Karpas-422 (cell line): Measurements from ENCODE around the gene INKA2. TPM values are rescaled to one million over a fixed set of nuclear protein-coding genes. Genes with fewer than 3 reads are reported as not detected.

Experiments
- DNase-seq: peaks from one replicate; pipeline ENCODE4 v3.0.0-alpha.2; 2015
- H2AFZ ChIP-seq: fragments of 200-600 bp; sonication (generic); 2 replicates; pipeline ENCODE4 v1.6.1; 2014; ENCODE audit warnings: antibody characterized with exemption, low read length, mixed read lengths
- H3K27ac ChIP-seq: fragments of 200-600 bp; sonication (generic); 2 replicates; pipeline ENCODE4 v1.5.1; 2014; ENCODE audit warnings: mild to moderate bottlenecking, low read length, moderate library complexity
- H3K27me3 ChIP-seq: fragments of 200-600 bp; sonication (generic); 2 replicates; pipeline ENCODE4 v1.6.1; 2014; ENCODE audit warnings: low read length, mixed read lengths
- H3K36me3 ChIP-seq: fragments of 200-600 bp; sonication (generic); 2 replicates; pipeline ENCODE4 v1.6.1; 2014; ENCODE audit warnings: low read length, mixed read lengths; ENCODE audit not compliant: insufficient read depth
- H3K4me1 ChIP-seq: fragments of 200-600 bp; sonication (generic); 2 replicates; pipeline ENCODE4 v1.6.1; 2014; ENCODE audit warnings: mild to moderate bottlenecking, low read length, mixed read lengths
- H3K4me2 ChIP-seq: fragments of 200-600 bp; sonication (generic); 2 replicates; pipeline ENCODE4 v1.6.1; 2014; ENCODE audit warnings: low read length, low read depth, mild to moderate bottlenecking; ENCODE audit not compliant: poor library complexity, severe bottlenecking
- H3K4me3 ChIP-seq: fragments of 200-600 bp; sonication (generic); 2 replicates; pipeline ENCODE4 v1.5.1; 2014; ENCODE audit warnings: mild to moderate bottlenecking, antibody characterized with exemption, low read length, mixed read lengths
- H3K79me2 ChIP-seq: fragments of 200-600 bp; sonication (generic); 2 replicates; pipeline ENCODE4 v1.6.1; 2014; ENCODE audit warnings: mild to moderate bottlenecking, low read length, mixed read lengths
- H3K9ac ChIP-seq: fragments of 200-600 bp; sonication (generic); 2 replicates; pipeline ENCODE4 v1.6.0; 2014; ENCODE audit warnings: low read length
- H3K9me2 ChIP-seq: fragments of 200-600 bp; sonication (generic), shearing (Covaris generic); replicated peaks from 2 replicates; pipeline ENCODE4 v1.6.0; 2014; ENCODE audit warnings: mild to moderate bottlenecking, low read length, moderate library complexity; ENCODE audit not compliant: insufficient read depth
- H3K9me3 ChIP-seq: fragments of 300-700, 200-600 bp; sonication (generic); 2 replicates; pipeline ENCODE4 v1.6.1; 2014; ENCODE audit warnings: low read length, mixed read lengths
- H4K20me1 ChIP-seq: fragments of 200-600 bp; sonication (generic); 2 replicates; pipeline ENCODE4 v1.6.1; 2014; ENCODE audit warnings: mild to moderate bottlenecking, antibody characterized with exemption, low read length, low read depth; ENCODE audit not compliant: insufficient read depth
- small RNA-seq: library from RNA; depleted of rRNA; stranded (forward); fragments of <200 nt; gene quantifications from one replicate; pipeline ENCODE3, GENCODE V24; 2014
- total RNA-seq: library from RNA; depleted of rRNA; stranded (reverse); fragments of >200 nt; shearing (Covaris generic); gene quantifications from 2 replicates; pipeline ENCODE4 v1.2.3, GENCODE V29; 2014; ENCODE audit warnings: low replicate concordance; rRNA removed

INKA2 gene
- total RNA-seq, 1 experiment from 2014 or later = 1.1 TPM

DNA sequence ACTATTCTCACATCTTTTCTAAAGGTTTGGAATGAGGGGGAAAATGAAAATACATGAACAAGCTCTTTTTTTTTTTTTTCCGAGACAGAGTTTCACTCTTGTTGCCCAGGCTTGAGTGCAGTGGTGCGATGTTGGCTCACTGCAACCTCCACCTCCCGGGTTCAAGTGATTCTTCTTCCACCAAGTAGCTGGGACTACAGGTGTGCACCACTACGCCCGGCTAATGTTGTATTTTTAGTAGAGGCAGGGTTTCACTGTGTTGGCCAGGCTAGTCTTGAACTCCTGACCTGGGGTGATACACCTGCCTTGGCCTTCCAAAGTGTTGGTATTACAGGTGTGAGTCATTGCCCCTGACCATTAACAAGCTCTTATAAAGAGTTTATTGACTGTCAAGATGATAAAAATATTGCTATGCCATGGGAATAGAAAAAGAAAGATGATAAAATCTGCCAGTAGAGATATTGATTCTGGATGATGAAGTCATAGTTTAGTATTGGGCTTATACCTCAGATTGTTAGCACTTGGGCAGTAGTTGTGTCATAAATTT lies 36.6 kb downstream of the INKA2 start:
- peaks cover 18% of the 10 kb centered on the region; the same call in 1 of the 2 replicates for H3K36me3 ChIP-seq
- H3K4me3 ChIP-seq = no peak overlapping the region
- peaks cover 29% of the 10 kb centered on the region for H3K4me1 ChIP-seq
- H3K27ac ChIP-seq = no peak overlapping the region
- H2AFZ ChIP-seq = no peak overlapping the region
- no peaks in the 10 kb centered on the region for H3K9me2 ChIP-seq
- H3K9me3 ChIP-seq = no peaks in the 10 kb centered on the region
- no peak overlapping the region for H3K9ac ChIP-seq
- no peaks in the 10 kb centered on the region for H4K20me1 ChIP-seq
- H3K4me2 ChIP-seq = no peak overlapping the region
- H3K27me3 ChIP-seq = no peaks in the 10 kb centered on the region
- no peaks in the 10 kb centered on the region for H3K79me2 ChIP-seq
- no peak for DNase-seq

DNA sequence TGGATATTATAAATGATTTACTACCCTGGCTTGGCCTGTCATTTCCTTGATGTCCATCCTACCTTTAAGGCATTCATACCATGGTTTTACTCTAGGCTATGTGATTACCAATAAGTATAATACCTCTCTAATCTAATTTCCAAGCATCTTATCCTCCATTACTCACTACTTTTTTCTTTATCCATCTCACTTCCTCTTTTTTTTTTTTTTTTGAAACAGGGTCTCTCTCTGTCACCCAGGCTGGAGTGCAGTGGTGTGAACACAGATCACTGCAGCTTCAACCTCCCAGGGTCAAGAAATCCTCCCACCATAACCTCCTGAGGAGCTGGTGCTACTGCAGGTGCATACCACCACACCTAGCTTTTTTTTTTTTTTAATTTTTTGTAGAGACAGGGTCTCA lies 39.9 kb downstream of the INKA2 start:
- Histone ChIP-seq H3K27ac (no peak overlapping the region), H3K27me3 (no peaks in the 10 kb centered on the region), H3K4me3 (no peak overlapping the region), H3K9me3 (no peaks in the 10 kb centered on the region), H3K4me1 (peaks cover 37% of the 10 kb centered on the region), H3K9me2 (no peaks in the 10 kb centered on the region), H3K79me2 (peaks cover 4% of the 10 kb centered on the region; the same call in 1 of the 2 replicates), H3K9ac (no peak overlapping the region), H2AFZ (no peak overlapping the region), H3K4me2 (no peak overlapping the region), H4K20me1 (no peaks in the 10 kb centered on the region), H3K36me3 (peaks cover 19% of the 10 kb centered on the region; the same call in 1 of the 2 replicates)
- no peak for DNase-seq

DNA sequence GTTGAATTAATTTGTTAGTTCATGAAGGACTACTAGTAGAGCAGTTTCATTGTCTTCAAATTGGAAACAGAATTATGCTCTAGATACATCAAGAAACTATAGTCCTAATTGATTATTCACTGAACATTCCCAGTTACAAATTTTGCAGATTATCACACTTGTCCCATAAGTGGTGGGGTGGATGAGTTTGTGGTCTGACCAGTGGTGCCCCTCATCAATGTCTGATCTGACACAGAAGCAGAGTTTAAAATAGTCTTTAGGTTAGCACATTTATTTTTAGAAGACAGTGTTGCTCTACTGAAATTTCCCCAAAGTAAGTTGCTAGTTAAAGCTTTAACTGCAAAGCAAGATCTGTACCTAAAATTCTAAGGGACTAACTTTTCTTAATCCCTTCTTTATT lies 42.9 kb downstream of the INKA2 start:
- Histone ChIP-seq H3K4me1 (peaks cover 55% of the 10 kb centered on the region), H3K27ac (peak overlapping the region; percentile 65), H2AFZ (no peak overlapping the region), H4K20me1 (no peaks in the 10 kb centered on the region), H3K36me3 (peaks cover 23% of the 10 kb centered on the region; the same call in 1 of the 2 replicates), H3K9me2 (no peaks in the 10 kb centered on the region), H3K9me3 (no peaks in the 10 kb centered on the region), H3K4me3 (no peak overlapping the region), H3K27me3 (no peaks in the 10 kb centered on the region), H3K4me2 (peak overlapping the region; percentile 44), H3K9ac (peak overlapping the region; percentile 18; the same call in 1 of the 2 replicates), H3K79me2 (peaks cover 9% of the 10 kb centered on the region; the same call in 1 of the 2 replicates)
- DNase-seq = no peak

DNA sequence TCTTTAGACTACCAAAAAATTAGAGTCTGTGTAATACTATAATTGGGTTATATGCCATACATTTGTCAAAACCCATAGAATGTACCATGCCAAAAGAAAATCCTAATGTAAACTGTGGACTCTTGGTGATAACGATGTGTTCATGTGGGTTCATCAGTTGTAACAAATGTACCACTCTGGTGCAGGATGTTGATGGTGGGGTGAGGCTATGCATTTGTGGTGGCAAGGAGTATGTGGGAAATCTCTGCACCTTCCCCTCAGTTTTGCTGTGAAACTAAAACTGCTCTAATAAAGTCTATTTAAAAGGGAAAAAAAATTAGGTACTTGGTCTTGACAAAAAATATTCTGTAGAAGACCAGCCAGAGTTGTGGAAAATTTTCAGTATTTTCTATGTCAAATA lies 43.4 kb downstream of the INKA2 start:
- Histone ChIP-seq H3K27me3 (no peaks in the 10 kb centered on the region), H4K20me1 (no peaks in the 10 kb centered on the region), H3K9ac (no peak overlapping the region), H3K9me3 (no peaks in the 10 kb centered on the region), H2AFZ (no peak overlapping the region), H3K79me2 (peaks cover 15% of the 10 kb centered on the region), H3K36me3 (peaks cover 23% of the 10 kb centered on the region; the same call in 1 of the 2 replicates), H3K4me2 (peak overlapping the region; percentile 44), H3K4me3 (no peak overlapping the region), H3K9me2 (no peaks in the 10 kb centered on the region), H3K4me1 (peaks cover 57% of the 10 kb centered on the region), H3K27ac (peak overlapping the region; percentile 65)
- DNase-seq = no peak

DNA sequence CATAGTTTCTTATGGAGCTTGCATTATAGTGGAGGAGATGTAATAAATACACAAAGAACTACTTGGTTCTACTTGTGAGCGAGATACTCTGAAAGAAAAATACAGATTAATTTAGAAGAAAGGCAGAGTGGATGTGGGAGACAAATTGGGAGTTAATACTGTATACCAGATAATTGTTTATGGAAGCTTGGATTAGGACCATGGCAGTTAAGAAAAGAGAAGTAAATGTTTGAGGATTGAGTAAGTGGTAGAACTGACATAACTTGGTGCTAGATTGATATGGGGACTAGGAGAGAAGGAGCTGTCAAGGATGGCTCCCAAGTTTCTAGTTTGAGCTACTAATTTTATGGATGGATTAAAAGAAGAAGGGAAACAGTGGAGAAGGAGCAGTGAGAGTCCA lies 47.3 kb downstream of the INKA2 start:
- H3K9me3 ChIP-seq = no peaks in the 10 kb centered on the region
- H3K9ac ChIP-seq = no peak overlapping the region
- peaks cover 13% of the 10 kb centered on the region; the same call in 1 of the 2 replicates for H3K36me3 ChIP-seq
- peaks cover 68% of the 10 kb centered on the region for H3K4me1 ChIP-seq
- no peak overlapping the region for H3K4me3 ChIP-seq
- H3K79me2 ChIP-seq = peaks cover 37% of the 10 kb centered on the region
- no peak overlapping the region for H3K27ac ChIP-seq
- DNase-seq = no peak
- no peak overlapping the region for H3K4me2 ChIP-seq
- no peak overlapping the region for H2AFZ ChIP-seq
- no peaks in the 10 kb centered on the region for H4K20me1 ChIP-seq
- no peaks in the 10 kb centered on the region for H3K9me2 ChIP-seq
- H3K27me3 ChIP-seq = no peaks in the 10 kb centered on the region

DNA sequence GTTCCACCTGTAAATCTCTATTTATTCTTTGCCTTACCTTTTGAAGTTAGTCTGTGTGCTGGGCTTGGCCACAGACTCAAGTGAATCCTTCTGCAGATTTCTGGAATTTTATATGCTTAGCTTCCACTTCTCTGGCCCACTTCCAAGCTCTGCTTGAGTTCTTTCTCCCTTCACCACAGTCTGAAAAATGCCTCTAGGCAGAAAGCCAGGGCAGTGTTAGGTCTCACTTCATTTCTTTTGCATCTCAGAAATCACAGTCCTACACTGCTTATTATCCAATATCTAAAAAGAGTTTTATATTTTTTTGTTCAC lies 48.9 kb downstream of the INKA2 start:
- no peaks in the 10 kb centered on the region for H3K9me3 ChIP-seq
- H3K9ac ChIP-seq = no peak overlapping the region
- H4K20me1 ChIP-seq = no peaks in the 10 kb centered on the region
- H3K36me3 ChIP-seq = peaks cover 12% of the 10 kb centered on the region; the same call in 1 of the 2 replicates
- peaks cover 37% of the 10 kb centered on the region for H3K79me2 ChIP-seq
- H3K27me3 ChIP-seq = no peaks in the 10 kb centered on the region
- no peaks in the 10 kb centered on the region for H3K9me2 ChIP-seq
- H3K4me1 ChIP-seq = peaks cover 52% of the 10 kb centered on the region
- H2AFZ ChIP-seq = no peak overlapping the region
- DNase-seq = no peak
- peak overlapping the region; percentile 89 for H3K27ac ChIP-seq
- no peak overlapping the region for H3K4me3 ChIP-seq
- peak overlapping the region; percentile 72 for H3K4me2 ChIP-seq

Small RNAs within 50 kb of the gene (small RNA-seq; reads per million reads assigned to genes)
- 0.51 reads per million, percentile 10 among the genes with 10 or more reads in this experiment for gene INKA2

Other genes with a start within 250 kb of the INKA2 start
- not detected in 2 replicates for gene ADORA3, start 235.8 kb downstream of the INKA2 start, total RNA-seq
- gene TMIGD3, start 235.8 kb downstream of the INKA2 start, total RNA-seq = not detected in 2 replicates
- 12.0 and 55.3 TPM in 2 replicates for gene RAP1A, start 119.6 kb downstream of the INKA2 start, total RNA-seq
- 20.6 and 33.3 TPM in 2 replicates for gene DDX20, start 16.5 kb upstream of the INKA2 start, total RNA-seq